ENCODE results near the gene LOXL3.

Gene LOXL3

DNA sequence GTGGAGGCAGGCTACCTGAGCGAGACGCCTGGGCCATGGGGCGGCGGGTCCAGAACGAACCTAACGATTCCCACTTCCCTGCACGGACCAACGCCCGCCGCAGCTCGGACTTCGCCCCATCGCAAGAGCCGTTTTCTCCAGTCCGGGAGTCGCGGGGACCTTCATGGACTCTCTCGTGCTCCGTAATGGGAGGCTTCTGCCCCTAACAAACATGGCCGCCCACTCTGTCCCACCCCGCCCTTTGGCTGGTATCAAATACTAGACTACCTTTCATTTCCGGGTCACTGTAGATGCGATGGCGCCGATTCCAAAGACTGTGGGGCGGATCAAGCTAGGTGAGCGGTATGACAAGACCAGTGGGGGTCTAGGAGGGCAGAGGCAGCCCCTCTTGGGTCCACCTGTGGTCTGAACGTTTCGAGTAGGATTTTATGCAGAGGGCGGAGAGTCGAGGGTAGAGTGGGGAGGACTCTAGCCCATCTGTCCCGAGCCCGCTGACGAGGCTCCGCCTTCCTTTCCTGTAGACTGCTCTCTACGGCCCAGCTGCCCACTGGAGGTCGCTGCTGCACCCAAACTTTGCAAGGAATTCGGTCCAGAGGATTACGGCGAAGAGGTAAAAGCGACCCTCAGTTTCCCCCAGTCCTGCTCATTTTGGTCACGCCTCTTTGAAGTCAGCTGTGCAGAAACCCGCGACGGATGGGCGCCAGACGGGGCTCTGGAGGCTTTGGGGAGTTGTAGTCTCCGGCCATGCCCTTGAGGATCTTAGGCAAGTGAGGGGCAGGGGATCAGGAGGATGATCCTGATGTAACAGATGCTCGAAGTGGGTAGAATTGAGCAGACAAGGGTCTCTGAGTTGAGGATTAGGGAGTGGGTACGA lies 70.7 kb downstream of the LOXL3 start, which contains the start of the genes CCDC142 and TTC31:
Gene CCDC142 (minus strand): TSS at position 198 of the 874 bp plus-strand sequence. CDS start 161 bp downstream, at position 37.
Gene TTC31 (plus strand): TSS at position 281 of the 874 bp plus-strand sequence. CDS start 15 bp downstream, at position 296.
- peak; percentile 95 for DNase-seq

Measured in CD4-positive, alpha-beta T cell treated with Interleukin-6 for 4 hours (primary cell).